Measurements from ENCODE around the gene PTCH2. TPM values are rescaled to one million over a fixed set of nuclear protein-coding genes. Genes with fewer than 3 reads are reported as not detected.
"Not testable (repeated sequence)": the region's sequence is repeated elsewhere in the genome, so short reads cannot be mapped to it uniquely, and the experiment has no call there.

The PTCH2 gene
- total RNA-seq, 4 donors from 2014 or later, result 0.14 to 1.2 (median 0.64) TPM; not detected in 1

GRCh38 chr1:44842486-44842861, 579 bp downstream of the PTCH2 start:
- intact Hi-C loops (cut with DNase I; ENCODE audit: low total_unique reads) (no loop called here), in situ Hi-C loops (cut with MboI; ENCODE audit: low pct_ligation_motif_present in 1 of 4, low pct_unique_long_range_greater_than_20kb in 1 of 4, low sequenced_read_pairs in 3 of 4) (loop anchor here in 3 of 4 donors (25.0 kb wide), 3 partner anchors 170 to 645 kb away; partner anchors contain the start of genes HECTD3 (in 1 of the 3), TESK2 (in 1 of the 3) and UROD (in 1 of the 3))
- TF ChIP-seq CTCF (IDR thresholded peaks at IDR 0.05) (no peak), POLR2A (IDR thresholded peaks at IDR 0.05) (no peak), POLR2AphosphoS5 (IDR thresholded peaks at IDR 0.05) (no peak), EP300 (IDR thresholded peaks at IDR 0.05; ENCODE audit: low read depth) (no peak)
- Histone ChIP-seq H3K9me3 (no peaks in the 10 kb centered on the region), H3K27me3 (peaks cover 3% of the 10 kb centered on the region), H3K4me3 (peak overlapping the region; percentile 33 to 56 (median 43)), H3K36me3 (no peaks in the 10 kb centered on the region), H3K27ac (peak overlapping the region; percentile 57 to 77 (median 58)), H3K4me1 (peaks cover 4 to 11% (median 9%) of the 10 kb centered on the region in 4 donors)
- DNase-seq, result no peak
- WGBS, 2 donors (ENCODE audit: low coverage in 1 of 2), result 57% methylated on average over 16 of the region's 16 CpGs; no CpG with 5 or more reads in 1 of the 2 donors

GRCh38 chr1:44839576-44839975, 3.5 kb downstream of the PTCH2 start:
- Histone ChIP-seq H3K27ac (no peak overlapping the region), H3K4me1 (peaks cover 4 to 17% (median 12%) of the 10 kb centered on the region in 4 donors), H3K4me3 (no peak overlapping the region), H3K36me3 (no peaks in the 10 kb centered on the region), H3K9me3 (no peaks in the 10 kb centered on the region), H3K27me3 (peaks cover 3% of the 10 kb centered on the region)
- TF ChIP-seq POLR2A (IDR thresholded peaks at IDR 0.05) (no peak), POLR2AphosphoS5 (IDR thresholded peaks at IDR 0.05) (no peak), EP300 (IDR thresholded peaks at IDR 0.05; ENCODE audit: low read depth) (no peak), CTCF (IDR thresholded peaks at IDR 0.05) (no peak)
- no peak for DNase-seq
- in situ Hi-C loops (cut with MboI; ENCODE audit: low pct_ligation_motif_present in 1 of 4, low pct_unique_long_range_greater_than_20kb in 1 of 4, low sequenced_read_pairs in 3 of 4) (loop anchor here in 3 of 4 donors (25.0 kb wide), 3 partner anchors 173 to 648 kb away; partner anchors contain the start of genes HECTD3 (in 1 of the 3), TESK2 (in 1 of the 3) and UROD (in 1 of the 3)), intact Hi-C loops (cut with DNase I; ENCODE audit: low total_unique reads) (loop anchor here (10.0 kb wide), 1 partner anchor 55 kb away; the partner anchor contains the start of gene BEST4)
- WGBS, 2 donors (ENCODE audit: low coverage in 1 of 2), result 0 to 73% methylated on average over 1 to 4 of the region's 4 CpGs

- not testable (repeated sequence) for DNase-seq, H3K36me3 ChIP-seq, H3K4me3 ChIP-seq, H3K27me3 ChIP-seq, H3K27ac ChIP-seq, H3K9me3 ChIP-seq
- in situ Hi-C loops (cut with MboI; ENCODE audit: low pct_ligation_motif_present in 1 of 4, low pct_unique_long_range_greater_than_20kb in 1 of 4, low sequenced_read_pairs in 3 of 4), result loop anchor here in 3 of 4 donors (25.0 kb wide), 3 partner anchors 174 to 649 kb away; partner anchors contain the start of genes HECTD3 (in 1 of the 3), TESK2 (in 1 of the 3) and UROD (in 1 of the 3)
- 85 to 91% methylated on average over 4 to 11 of the region's 11 CpGs for WGBS, 2 donors (ENCODE audit: low coverage in 1 of 2)
- intact Hi-C loops (cut with DNase I; ENCODE audit: low total_unique reads), result loop anchor here (10.0 kb wide), 1 partner anchor 53 kb away; the partner anchor contains the start of gene BEST4
- H3K4me1 ChIP-seq, result peaks cover 4 to 14% (median 9%) of the 10 kb centered on the region in 4 donors
These were observed 4.8 kb downstream of the PTCH2 start for GRCh38 chr1:44838294-44838693.

- Histone ChIP-seq H3K4me3 (no peak overlapping the region), H3K27ac (no peak overlapping the region), H3K27me3 (no peaks in the 10 kb centered on the region), H3K4me1 (peaks cover 0 to 6% (median 2%) of the 10 kb centered on the region in 4 donors), H3K36me3 (no peaks in the 10 kb centered on the region), H3K9me3 (no peaks in the 10 kb centered on the region)
- 66 to 74% methylated on average over 6 to 23 of the region's 23 CpGs for WGBS, 2 donors (ENCODE audit: low coverage in 1 of 2)
- in situ Hi-C loops (cut with MboI; ENCODE audit: low pct_ligation_motif_present in 1 of 4, low pct_unique_long_range_greater_than_20kb in 1 of 4, low sequenced_read_pairs in 3 of 4) (loop anchor here in 3 of 4 donors (25.0 kb wide), 3 partner anchors 176 to 651 kb away; partner anchors contain the start of genes HECTD3 (in 1 of the 3), TESK2 (in 1 of the 3) and UROD (in 1 of the 3)), intact Hi-C loops (cut with DNase I; ENCODE audit: low total_unique reads) (loop anchor here (10.0 kb wide), 1 partner anchor 51 kb away; the partner anchor contains the start of gene BEST4)
- TF ChIP-seq POLR2A (IDR thresholded peaks at IDR 0.05) (no peak), CTCF (IDR thresholded peaks at IDR 0.05) (peak; percentile 76 to 85 (median 81))
- peak; percentile 90 for DNase-seq
These were observed 7.0 kb downstream of the PTCH2 start for GRCh38 chr1:44835738-44836675.

Data from transverse colon (tissue), 4 donors.